ENCODE data around the gene ARMC6.

GRCh38 chr19:19022380-19022961 is 10.9 kb upstream of the ARMC6 start:
- TF ChIP-seq, protein P1, sequence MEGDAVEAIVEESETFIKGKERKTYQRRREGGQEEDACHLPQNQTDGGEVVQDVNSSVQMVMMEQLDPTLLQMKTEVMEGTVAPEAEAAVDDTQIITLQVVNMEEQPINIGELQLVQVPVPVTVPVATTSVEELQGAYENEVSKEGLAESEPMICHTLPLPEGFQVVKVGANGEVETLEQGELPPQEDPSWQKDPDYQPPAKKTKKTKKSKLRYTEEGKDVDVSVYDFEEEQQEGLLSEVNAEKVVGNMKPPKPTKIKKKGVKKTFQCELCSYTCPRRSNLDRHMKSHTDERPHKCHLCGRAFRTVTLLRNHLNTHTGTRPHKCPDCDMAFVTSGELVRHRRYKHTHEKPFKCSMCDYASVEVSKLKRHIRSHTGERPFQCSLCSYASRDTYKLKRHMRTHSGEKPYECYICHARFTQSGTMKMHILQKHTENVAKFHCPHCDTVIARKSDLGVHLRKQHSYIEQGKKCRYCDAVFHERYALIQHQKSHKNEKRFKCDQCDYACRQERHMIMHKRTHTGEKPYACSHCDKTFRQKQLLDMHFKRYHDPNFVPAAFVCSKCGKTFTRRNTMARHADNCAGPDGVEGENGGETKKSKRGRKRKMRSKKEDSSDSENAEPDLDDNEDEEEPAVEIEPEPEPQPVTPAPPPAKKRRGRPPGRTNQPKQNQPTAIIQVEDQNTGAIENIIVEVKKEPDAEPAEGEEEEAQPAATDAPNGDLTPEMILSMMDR (IDR thresholded peaks at IDR 0.05), result no peak
- TF ChIP-seq POLR2AphosphoS5 (IDR thresholded peaks at IDR 0.05), result no peak
